Hypothalamus (tissue), 51 donors: ENCODE results near the gene ATP6V0D1.

ENCODE experiments used
- DNase-seq, 51 donors: peaks; one replicate each; lab custom pipeline; 2025; lab: John Stamatoyannopoulos, UW

ATP6V0D1 gene

DNA sequence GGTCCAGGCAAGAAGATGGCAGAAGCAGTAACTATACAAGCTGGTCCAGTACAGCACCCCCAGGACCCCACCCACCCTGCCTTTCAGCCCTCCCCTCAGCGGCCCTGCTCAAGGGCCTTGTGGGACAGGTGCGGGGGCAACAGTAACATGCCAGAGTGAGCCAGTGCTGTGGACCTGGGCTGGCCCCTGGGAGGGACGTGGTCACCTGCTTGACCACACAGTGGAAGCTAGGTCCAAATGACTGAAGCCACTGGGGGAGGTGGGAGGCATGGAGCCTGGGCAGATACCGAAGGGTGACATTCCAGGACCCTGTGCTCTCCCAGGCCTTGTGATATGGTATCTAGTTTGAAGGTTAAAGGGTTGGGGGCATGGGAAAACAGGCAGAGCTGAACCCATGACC, 17.3 kb downstream of the ATP6V0D1 start:
- no peak for DNase-seq

DNA sequence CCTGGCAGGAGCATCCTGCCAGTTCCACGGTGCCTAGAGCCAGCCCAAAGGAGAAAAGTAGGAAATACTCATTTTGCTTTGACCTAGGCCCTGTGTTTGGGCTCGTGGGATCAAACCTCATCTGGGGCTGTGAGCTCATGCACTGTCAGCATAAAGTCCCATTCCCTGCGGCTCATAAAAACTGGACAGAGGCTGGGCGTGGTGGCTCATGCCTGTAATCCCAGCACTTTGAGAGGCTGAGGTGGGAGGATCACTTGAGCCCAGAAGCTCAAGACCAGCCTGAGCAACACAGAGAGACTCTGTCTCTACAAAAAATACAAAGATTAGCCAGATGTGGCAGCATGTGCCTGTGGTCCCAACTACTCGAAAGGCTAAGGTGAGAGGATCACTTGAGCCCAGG, 17.9 kb downstream of the ATP6V0D1 start:
- no peak for DNase-seq

DNA sequence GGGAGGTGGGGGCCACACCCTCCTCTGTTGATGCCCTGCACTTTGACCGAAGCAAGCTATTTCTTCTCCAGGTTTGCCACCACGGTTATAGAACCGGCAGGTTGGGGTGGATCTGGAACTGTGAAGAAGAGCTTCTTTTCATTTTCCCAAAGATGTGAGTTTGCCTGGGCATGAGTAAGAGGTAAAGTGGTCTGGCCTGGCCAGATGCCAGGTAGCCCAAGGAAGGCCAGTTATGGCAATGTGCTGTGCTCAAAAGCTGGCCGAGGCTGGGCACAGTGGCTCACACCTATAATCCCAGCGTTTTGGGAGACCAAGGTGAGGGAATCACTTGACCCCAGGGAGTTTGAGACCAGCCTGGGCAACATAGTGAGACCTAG, 18.7 kb downstream of the ATP6V0D1 start:
- no peak for DNase-seq

DNA sequence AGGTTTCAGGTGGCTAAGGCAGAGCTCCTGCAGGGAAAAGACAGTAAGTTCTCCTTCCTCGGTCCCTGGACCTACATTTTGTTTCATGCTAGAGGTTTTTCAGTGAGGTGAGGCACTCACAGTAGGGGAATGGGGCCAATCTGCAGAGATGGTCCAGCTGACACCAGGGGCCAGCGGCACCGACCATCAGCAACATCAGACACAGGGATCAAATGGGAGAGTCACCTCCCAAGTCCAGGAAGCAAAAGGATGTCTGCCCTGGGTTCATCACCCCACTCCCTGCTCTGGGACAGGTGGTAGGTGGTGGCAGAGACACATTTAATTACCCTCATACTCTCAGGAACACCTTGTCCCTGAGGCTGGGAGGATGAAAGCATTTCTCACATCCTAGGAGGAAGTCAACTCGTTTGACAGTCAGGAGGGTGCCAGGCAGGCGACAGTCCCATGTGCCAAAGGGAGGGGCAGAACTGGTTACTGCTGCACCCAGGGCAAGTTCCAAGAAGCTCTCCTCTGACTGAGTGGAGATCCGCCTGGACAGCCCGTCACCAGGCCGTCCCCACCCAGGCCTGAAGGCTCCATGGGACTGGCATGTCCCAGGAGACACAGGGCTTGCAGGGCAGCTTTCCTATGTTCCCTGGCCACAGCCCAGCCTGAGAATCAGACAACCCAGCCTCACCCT, 19.2 kb downstream of the ATP6V0D1 start:
- DNase-seq = no peak

DNA sequence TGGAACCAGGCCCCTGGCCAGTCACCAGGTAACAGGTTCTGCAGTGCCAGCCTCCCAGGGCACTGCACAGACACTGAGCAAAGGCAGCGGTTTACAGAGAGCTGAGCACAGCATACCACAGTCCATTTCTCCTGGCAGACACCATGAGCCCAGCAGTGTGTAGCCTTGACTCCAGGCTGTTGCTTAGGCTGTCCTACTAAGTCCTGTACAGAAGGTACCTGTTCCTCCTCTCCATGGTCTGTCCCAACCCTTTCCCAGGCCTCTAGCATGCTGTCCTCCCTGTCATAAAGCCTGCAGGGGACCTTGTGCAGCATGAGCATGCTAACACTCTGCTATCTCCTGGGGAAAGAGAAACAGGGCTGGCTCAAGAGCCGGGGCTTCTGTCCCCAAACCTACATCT, 20.0 kb downstream of the ATP6V0D1 start:
- DNase-seq = no peak

DNA sequence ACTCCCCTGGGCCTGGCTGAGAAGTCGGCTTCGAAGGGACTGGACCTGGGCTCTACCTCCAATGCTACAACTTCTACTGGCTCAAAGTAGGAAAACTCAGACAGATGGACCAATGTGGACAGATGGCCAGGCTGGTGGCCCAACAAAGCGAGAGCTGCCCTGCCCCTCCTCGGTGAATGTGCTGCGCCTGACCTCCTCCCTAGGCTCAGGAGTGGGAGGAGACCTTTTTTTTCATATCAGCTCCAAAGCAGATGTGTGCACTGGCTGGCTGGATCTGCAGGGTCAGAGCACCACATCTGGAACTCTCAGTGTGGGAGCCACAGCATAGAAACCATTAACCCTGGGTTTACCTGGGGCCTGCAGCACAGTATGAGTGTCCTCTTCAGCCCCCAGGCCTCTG, 20.8 kb downstream of the ATP6V0D1 start:
- DNase-seq = no peak

DNA sequence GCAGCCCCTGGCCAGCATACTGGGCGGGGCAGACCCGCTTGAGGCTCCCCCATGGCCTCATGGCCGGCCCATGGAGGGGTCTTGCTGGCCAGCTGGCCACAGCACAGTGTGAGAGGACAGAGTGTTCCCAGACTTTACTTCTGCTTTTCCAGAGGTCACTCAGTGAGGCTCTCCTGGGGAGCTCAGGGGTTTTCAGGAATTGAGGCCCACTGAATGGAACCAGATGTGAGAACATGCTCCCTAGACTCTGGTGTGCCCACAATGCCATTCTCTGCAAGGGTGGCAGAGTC, 21.2 kb downstream of the ATP6V0D1 start:
- DNase-seq = peak in 3 of 51 donors; percentile 35 to 46 (median 39)

DNA sequence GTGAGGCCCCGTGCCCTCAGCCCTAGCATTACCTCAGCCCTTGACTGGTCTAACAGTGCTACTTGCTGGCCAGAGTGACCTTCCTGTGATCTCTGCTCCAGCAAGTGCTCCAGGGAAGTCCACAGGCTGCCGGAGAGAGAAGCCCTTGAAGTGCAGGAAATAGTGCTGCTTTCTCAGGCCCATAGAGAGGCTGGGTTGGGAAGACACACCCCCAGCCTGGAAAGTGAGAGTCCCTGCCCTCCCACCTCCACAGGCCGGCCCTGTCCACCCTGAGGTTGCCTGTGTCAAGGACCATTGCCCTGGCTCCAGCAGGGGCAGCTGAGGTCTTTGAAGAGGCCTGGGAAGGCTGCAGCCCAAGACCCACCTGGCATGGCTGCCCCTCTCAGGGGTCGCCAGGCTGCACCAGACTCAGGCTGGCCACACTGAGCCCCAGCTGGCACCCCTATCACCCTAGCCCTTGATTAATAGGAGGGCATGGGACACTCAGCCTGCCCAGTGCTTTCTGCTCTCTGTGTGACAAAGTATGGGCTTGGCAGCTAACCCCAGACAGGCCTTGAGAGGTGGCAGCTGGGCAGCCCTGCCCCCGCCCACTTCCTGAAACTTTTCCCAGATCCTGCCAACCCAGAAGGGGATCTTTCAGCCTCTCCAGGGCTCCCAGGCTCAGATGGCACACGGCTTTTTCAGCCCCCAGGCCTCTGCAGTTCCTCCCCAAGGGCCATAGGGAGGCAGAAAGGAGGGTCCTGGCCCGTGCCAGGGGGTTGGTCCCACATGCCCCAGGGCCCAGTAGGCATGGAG, 21.7 kb downstream of the ATP6V0D1 start:
- DNase-seq = peak in 23 of 51 donors; percentile 12 to 58 (median 30)

DNA sequence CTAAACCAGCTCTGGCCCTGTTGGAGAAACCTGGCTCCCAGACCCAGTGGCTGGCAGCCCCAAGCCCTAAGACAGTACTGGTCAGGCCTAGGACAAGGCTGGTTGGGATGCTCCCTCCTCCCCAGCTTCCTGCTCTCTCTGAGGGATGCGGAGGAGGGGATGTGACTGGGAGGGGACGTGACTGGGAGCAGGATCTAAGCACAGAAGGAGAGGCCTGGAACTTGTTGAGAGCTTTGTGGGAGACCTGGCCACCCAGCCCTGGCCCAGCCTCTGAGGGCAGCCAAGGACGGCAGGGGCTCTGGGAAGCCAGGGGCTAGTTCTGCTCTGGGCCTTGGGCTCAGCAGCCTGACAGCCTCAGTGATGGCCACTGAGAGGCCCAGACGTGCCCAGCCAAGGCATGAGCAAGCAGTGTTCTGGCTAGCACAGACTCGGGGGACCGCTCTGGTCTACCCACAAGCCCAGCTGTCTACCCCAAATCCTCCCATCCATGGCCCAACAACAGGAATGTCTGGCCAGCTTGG, 22.8 kb downstream of the ATP6V0D1 start:
- DNase-seq = no peak

DNA sequence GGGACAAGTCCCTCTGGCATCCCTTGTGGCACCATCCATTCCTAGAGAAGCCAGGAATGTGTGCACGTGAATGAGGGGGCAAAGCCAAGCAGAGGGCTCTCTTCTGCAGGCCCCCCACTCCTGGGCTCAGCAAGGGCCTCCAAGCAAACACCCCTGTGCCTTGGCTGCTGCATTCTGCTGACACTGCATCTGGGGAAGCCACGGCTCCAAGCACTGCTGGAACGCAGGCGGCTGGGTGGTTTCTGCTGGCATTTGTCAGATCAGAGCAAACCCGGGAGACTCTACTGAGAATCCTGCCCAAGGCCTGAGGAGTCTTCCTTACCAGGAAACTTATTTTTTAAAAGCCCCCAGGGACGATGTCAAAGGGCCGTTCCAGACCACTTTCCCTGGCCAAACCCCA, 23.3 kb downstream of the ATP6V0D1 start:
- DNase-seq = no peak

DNA sequence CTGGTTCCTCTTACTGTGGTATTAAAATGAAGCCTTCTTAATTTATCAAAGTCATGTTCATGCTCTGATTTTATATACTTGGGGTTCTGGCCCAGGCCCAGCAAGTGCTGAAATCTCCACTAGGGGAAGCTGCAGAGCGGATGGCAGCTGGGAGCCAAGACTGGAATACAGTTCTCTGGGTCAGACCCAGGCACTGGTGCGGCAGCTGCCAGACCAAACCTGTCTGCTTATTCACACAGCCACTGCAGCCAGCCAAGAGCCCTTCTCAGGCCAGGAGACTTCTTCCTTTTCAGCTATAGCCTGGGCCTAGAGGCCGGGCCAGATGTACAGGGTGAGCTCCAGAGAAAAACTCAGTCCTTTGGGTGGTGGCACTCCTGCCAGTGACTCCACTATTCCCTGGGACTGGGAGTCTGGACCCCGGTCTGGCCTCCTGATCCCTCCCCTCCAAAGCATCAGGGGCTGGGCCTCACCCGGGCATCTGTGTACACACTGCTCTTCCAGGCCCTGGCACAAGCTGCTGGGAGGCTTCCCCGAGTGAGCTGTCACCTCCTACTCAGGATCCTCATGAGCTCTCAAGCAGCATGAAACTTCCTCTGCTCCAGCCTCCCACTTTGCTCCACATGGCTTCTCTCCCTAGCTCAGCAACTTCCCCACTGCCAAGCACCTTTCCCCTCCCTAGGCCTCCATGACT, 24.4 kb downstream of the ATP6V0D1 start:
- peak in 19 of 51 donors; percentile 9 to 61 (median 27) for DNase-seq

DNA sequence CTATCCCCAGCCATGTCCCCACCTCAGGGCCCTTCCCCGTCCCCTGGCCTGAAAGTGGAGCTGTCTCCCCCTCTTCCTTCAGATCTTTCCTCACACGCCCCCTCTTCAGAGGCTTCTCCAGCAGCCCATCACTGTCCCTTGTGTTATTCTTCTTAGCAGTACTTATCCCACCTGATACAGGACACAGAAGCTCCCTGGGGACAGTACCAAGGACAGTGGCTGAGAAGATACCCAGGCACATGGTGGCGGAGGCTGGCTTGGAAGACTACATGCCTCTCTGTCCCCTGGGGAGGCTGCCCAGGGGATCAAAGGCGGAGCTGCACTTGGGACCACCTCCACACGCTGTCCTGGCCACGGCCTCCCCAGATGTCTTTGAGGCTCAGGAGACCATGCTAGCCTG, 26.1 kb downstream of the ATP6V0D1 start:
- DNase-seq = no peak

DNA sequence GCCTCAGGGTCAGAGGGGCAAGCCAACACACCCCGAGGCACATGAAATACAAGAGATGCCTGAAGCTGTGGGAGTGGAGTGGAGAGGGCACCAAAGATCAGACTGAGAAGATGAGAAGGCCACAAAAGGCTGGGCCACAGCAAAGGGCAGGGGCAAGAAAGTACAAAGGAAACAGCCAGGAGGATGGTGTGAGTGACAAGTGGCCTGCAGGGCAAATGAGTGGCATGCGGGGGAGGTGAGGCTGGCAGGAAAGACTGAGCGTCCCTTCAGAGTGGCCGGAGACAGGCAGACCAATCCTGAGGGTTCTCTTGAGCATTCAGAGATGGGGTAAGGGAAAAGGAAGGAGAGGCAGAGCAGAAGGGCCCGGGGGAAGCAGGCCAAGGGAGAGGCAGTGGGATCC, 26.9 kb downstream of the ATP6V0D1 start:
- no peak for DNase-seq

DNA sequence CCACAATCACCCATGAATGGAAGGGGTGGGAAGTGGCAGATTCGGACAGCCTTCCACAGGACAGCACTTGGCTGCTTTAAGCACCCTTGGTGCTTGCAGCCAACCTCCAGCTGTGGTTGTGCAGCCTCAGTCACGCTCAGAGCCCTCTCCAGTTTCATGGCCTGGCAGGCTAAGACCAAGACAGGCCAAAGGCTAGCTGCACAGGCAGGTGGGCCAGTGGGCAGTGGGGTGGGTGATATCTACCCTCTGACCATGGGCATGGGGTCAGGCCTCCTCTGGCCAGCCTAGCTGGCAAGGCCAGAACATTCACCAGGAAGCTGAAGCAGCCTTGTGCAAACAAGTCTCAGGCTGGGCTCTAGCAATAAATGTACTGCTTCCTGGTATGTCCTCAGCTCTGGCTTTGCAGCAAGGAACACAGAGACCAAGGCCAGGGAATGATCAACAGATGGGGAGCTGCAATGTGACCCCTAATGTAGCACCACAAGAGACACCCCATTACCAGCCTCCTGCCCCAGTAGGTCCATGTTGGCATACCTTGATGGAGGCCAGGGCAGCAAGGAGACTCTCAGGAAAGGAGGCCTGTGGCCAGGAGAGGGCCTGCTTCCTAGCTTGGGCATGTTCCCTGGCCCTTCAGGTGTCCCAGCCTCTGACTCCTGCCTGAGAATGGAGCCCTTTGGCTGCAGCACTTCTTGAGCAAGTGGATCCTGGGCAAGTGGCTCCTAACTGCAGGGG, 29.1 kb downstream of the ATP6V0D1 start:
- no peak for DNase-seq

DNA sequence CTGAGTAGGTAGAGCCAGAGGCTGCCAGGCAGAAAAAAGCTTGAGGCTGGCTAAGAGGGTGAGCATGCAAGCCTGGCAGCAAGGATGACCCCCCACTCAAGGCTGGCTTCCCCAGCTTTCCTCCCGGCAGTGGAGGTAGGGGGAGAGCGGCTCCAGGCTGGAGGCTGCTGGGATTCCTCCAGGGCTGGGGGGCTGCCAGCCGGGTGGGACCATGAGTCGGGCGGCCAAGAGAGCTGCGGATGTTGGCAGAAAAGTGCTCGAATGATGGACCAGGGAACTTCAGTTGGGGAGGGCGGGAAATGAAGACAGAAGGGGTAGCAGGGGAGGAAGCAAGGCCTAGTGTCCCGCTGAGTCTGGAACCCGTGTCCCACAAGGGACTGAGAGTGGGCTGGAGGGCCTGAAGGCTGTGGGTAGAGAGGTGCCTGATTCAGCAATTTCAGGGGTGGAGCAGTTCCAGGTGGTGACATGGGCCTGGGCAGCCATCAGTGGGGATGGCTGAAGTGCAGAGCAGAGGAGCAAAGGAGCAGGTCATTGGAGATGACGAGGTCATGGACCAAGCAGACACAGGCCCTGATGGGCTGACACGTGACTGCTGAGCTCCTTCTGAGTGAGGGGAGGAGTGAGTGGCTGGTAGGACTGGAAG, 29.8 kb downstream of the ATP6V0D1 start:
- peak in 21 of 51 donors; percentile 9 to 52 (median 29) for DNase-seq

DNA sequence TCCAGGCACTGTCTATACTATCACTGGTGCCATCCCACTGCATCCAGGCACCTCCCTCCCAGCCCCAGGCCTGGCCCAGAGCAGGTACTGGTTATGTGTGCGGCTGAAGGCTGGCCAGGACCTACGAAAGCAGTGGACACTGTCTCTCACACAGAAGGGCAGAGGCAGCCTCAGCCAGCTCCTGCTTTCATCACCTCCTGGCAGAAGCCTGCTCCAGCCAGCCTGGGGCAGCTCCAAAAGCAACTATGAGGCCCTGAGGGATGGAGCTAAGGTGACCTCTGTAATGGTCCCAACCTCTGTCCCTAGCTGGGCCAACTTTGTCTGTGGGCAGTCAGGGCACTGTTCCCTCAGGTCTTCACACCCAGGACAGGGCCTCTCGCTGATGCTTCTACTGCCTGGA, 31.2 kb downstream of the ATP6V0D1 start:
- peak in 2 of 51 donors; percentile 12 to 13 for DNase-seq

DNA sequence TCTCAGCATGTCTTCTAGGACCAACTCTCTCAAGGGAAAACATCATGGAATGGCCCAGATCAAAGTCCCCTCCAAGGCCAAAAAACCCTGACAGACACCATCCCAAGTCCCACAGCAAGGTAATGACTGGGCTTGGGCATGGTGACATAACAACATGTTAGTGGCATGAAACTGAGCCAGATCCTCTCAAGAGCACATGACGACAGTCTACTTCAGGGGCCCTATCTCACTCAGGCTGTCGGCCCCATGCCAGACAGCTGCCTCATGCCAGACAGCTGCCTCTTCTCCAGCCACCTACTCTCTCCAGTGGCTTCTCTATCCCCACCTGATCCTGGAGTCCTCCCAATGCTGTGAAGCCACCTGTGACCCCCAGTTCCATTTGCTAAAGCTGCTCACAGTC, 31.6 kb downstream of the ATP6V0D1 start:
- DNase-seq = no peak

DNA sequence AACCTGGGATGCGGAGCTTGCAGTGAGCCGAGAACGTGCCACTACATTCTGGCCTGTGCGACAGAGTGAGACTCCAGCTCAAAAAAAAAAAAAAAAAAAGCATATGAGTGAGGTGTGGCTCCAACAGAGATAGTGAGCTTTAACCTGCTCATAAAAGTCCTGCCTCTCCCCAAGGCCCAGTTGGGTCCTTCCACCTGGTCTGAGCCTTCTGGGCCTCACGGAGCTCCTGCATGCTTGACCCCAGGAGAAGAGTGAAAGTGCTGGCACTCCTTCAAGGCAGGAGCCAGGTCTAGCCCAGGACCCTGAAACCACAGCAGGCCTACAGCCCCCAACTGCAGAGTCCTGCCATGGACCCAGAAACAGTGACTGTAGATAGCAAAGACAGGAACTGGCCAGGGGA, 32.4 kb downstream of the ATP6V0D1 start:
- DNase-seq = no peak

DNA sequence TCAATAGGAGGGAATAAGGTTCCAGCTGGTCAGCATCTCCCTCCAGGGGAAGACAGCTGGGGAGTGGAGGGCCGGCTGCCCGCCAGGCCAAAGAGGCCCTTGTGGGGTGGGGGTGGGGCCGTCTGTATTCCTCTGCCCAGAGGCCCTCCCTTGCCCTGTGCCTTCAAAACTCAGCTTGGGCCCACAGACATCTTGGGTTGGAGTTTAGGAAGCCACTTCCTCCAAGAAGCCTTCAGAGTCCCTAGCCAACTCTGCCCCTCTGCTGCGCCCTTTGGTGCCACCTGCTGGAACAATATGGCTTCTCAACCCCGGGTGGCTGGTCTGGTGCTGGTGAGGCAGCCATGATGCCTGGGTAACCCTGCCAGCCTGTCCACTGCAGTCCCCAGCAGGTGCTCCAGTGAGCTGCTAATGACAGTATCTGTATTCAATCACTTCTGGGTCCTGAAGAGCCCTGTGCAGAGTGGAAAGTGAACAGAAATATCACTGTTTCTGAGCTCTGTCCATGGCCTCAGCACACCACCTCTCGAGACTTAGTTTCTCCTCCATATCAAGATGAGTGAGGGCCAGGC, 33.4 kb downstream of the ATP6V0D1 start:
- peak in 5 of 51 donors; percentile 13 to 35 (median 22) for DNase-seq

DNA sequence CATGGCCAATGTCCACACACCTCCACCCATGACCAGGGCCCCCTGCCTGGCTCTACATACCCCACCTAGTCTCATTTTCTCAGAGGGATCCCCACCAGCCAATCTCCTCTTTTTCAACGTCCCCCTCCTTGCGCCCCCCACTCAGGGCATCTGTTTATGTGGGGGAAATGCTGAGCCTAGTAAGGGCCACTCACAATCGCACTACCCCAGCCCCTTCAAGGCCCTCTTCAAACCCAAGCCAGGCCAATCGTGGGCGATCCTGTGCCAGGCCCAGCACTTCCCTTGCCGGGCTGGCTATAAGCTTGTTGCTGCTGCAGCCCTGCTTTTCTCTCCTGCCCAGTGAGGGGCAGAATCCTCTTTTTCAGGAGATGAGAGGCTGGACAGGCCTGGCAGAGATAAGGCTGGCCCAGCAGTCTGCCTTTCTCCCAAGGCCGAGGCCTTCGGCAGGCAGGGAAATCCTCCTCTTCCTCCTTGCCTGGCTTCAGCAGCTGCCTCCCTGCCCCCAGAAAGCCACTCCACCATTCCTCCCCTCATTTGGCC, 33.9 kb downstream of the ATP6V0D1 start:
- DNase-seq = no peak
